IMR-90 (cell line): Measurements from ENCODE around the gene LRRC47. TPM values are rescaled to one million over a fixed set of nuclear protein-coding genes. Genes with fewer than 3 reads are reported as not detected.

Experiments
- ATAC-seq: fragments of 200-7000 bp; cut with Tn5 transposase; 2 replicates; pipeline ENCODE4 v1.9.1; 2020; ENCODE audit warnings: low read depth, mild to moderate bottlenecking, moderate library complexity
- BruUV-seq: library from RNA; stranded (reverse); fragments of 400-500 nt; replicated peaks from 2 replicates; lab custom pipeline; 2021; lab: Mats Ljungman, UMichigan
- CTCF ChIA-PET: fragments of 300-600 bp; formaldehyde crosslinking; extraction: SDS; loops from one replicate; lab custom pipeline; 2021; ENCODE audit warnings: antibody characterized with exemption; lab: Yijun Ruan, JAX
- POLR2A ChIA-PET: fragments of 300-600 bp; sonication (Branson Sonifier 250); formaldehyde crosslinking; loops from one replicate; lab custom pipeline; 2022; ENCODE audit warnings: antibody characterized with exemption; ENCODE audit not compliant: unreplicated experiment; lab: Charles Lee
- DNase-seq: peaks from one replicate; pipeline ENCODE4 v3.0.0; 2013
- H2AFZ ChIP-seq: replicated peaks from 2 replicates; pipeline ENCODE3; 2013; ENCODE audit warnings: low read length, mild to moderate bottlenecking; ENCODE audit not compliant: poor library complexity
- H2AK5ac ChIP-seq: 2 replicates; pipeline ENCODE4 v1.6.1; 2013; ENCODE audit warnings: low read depth, low read length, inconsistent platforms
- H2AK9ac ChIP-seq: replicated peaks from 2 replicates; pipeline ENCODE3; 2013; ENCODE audit warnings: mild to moderate bottlenecking, low read depth, low read length, moderate library complexity; ENCODE audit not compliant: poor library complexity
- H2BK120ac ChIP-seq: 2 replicates; pipeline ENCODE4 v1.6.1; 2013; ENCODE audit warnings: low read depth, low read length, inconsistent platforms
- H2BK15ac ChIP-seq: 3 replicates; pipeline ENCODE4 v1.6.1; 2013; ENCODE audit warnings: low read depth, low read length, inconsistent platforms
- H2BK20ac ChIP-seq: 2 replicates; pipeline ENCODE4 v1.6.1; 2013; ENCODE audit warnings: low read depth, mild to moderate bottlenecking, inconsistent platforms, low read length, moderate library complexity
- H2BK5ac ChIP-seq: 2 replicates; pipeline ENCODE4 v1.6.1; 2013; ENCODE audit warnings: mild to moderate bottlenecking, low read depth, low read length, inconsistent platforms; ENCODE audit not compliant: poor library complexity, severe bottlenecking
- H3K14ac ChIP-seq: replicated peaks from 2 replicates; pipeline ENCODE4 v1.6.1; 2013; ENCODE audit warnings: low read depth, low read length, inconsistent platforms
- H3K18ac ChIP-seq: 2 replicates; pipeline ENCODE4 v1.6.1; 2013; ENCODE audit warnings: low read depth, low read length, control low read depth
- H3K23ac ChIP-seq: 2 replicates; pipeline ENCODE4 v1.6.1; 2013; ENCODE audit warnings: low read depth, low read length, inconsistent platforms
- H3K27ac ChIP-seq: 2 replicates; pipeline ENCODE4 v1.5.1; 2013; ENCODE audit warnings: mild to moderate bottlenecking, control low read depth, low read length; ENCODE audit not compliant: insufficient read depth
- H3K27me3 ChIP-seq: 2 replicates; pipeline ENCODE4 v1.6.1; 2013; ENCODE audit warnings: low read length; ENCODE audit not compliant: control insufficient read depth, insufficient read depth
- H3K36me3 ChIP-seq: 2 replicates; pipeline ENCODE4 v1.6.1; 2013; ENCODE audit warnings: low read length, mixed read lengths; ENCODE audit not compliant: control insufficient read depth, insufficient read depth
- H3K4ac ChIP-seq: 2 replicates; pipeline ENCODE4 v1.6.1; 2013; ENCODE audit warnings: low read depth, low read length, inconsistent platforms
- H3K4me1 ChIP-seq: 2 replicates; pipeline ENCODE4 v1.6.1; 2013; ENCODE audit warnings: low read length, mixed read lengths; ENCODE audit not compliant: control insufficient read depth, insufficient read depth
- H3K4me2 ChIP-seq: 2 replicates; pipeline ENCODE4 v1.6.1; 2013; ENCODE audit warnings: low read depth, mild to moderate bottlenecking, control low read depth, low read length, moderate library complexity
- H3K4me3 ChIP-seq: 2 replicates; pipeline ENCODE4 v1.5.1; 2013; ENCODE audit warnings: low read depth, mild to moderate bottlenecking, control low read depth, low read length, moderate library complexity; ENCODE audit not compliant: insufficient read depth
- H3K56ac ChIP-seq: 2 replicates; pipeline ENCODE4 v1.6.1; 2013; ENCODE audit warnings: low read length, inconsistent platforms; ENCODE audit not compliant: insufficient read depth; ENCODE audit errors: extremely low read depth
- H3K79me1 ChIP-seq, 2 experiments: 2 replicates each; pipeline ENCODE4 v1.6.1; 2013; ENCODE audit warnings: low read length in 2 of 2, inconsistent platforms in 1 of 2, low read depth in 1 of 2
- H3K9ac ChIP-seq: 2 replicates; pipeline ENCODE4 v1.6.1; 2013; ENCODE audit warnings: low read depth, low read length, control low read depth
- H3K9me1 ChIP-seq: 2 replicates; pipeline ENCODE4 v1.6.1; 2013; ENCODE audit warnings: low read length, inconsistent platforms; ENCODE audit not compliant: insufficient read depth
- H3K9me3 ChIP-seq: 2 replicates; pipeline ENCODE4 v1.6.1; 2013; ENCODE audit warnings: low read length; ENCODE audit not compliant: control insufficient read depth, insufficient read depth
- H4K20me1 ChIP-seq: 2 replicates; pipeline ENCODE4 v1.6.1; 2013; ENCODE audit warnings: low read length, inconsistent platforms; ENCODE audit not compliant: insufficient read depth
- H4K5ac ChIP-seq: 2 replicates; pipeline ENCODE4 v1.6.1; 2013; ENCODE audit warnings: mild to moderate bottlenecking, low read depth, low read length, control low read depth
- H4K8ac ChIP-seq, 2 experiments: 2 replicates each; pipeline ENCODE4 v1.6.1; 2013; ENCODE audit warnings: low read depth in 2 of 2, low read length in 2 of 2, control low read depth in 1 of 2, inconsistent platforms in 1 of 2
- H4K91ac ChIP-seq: 2 replicates; pipeline ENCODE4 v1.6.1; 2013; ENCODE audit warnings: low read depth, low read length, inconsistent platforms; ENCODE audit not compliant: insufficient read depth
- MXI1 ChIP-seq: IDR thresholded peaks from 2 replicates; pipeline ENCODE4 v1.6.1; 2012; ENCODE audit warnings: low read depth, mild to moderate bottlenecking, low read length, moderate library complexity, borderline replicate concordance
- NFE2L2 ChIP-seq: fragments of 150-350 bp; IDR thresholded peaks from 2 replicates; pipeline ENCODE4 v1.6.1; 2016; ENCODE audit warnings: low read depth, mild to moderate bottlenecking, low read length
- POLR2A ChIP-seq: IDR thresholded peaks from 2 replicates; pipeline ENCODE4 v1.6.1; 2012; ENCODE audit warnings: mild to moderate bottlenecking, low read depth, low read length
- RAD21 ChIP-seq: IDR thresholded peaks from 2 replicates; pipeline ENCODE4 v1.6.1; 2012; ENCODE audit warnings: low read length, improper control_type of control experiment
- SMC3 ChIP-seq: fragments of 150-350 bp; IDR thresholded peaks from 2 replicates; pipeline ENCODE4 v1.6.1; 2016; ENCODE audit warnings: low read depth, mild to moderate bottlenecking, antibody characterized with exemption, low read length, moderate library complexity
- WGBS, 2 experiments: methylation state at CpG; one replicate each; pipeline versions ENCODE4 v1.1.5 to v1.1.7; 2013; ENCODE audit warnings: missing lambda C conversion rate in 2 of 2; ENCODE audit not compliant: insufficient read length in 1 of 2; ENCODE audit errors: extremely low coverage in 2 of 2; 5-methylcytosine and 5-hydroxymethylcytosine counted together
- dilution Hi-C: fragments of 300-500 bp; cut with HindIII; formaldehyde crosslinking; loops from one replicate; pipeline ENCODE4 v1.14.3; 2018; ENCODE audit warnings: low sequenced_read_pairs; ENCODE audit not compliant: unreplicated experiment
- in situ Hi-C: fragments of 300-500 bp; cut with MboI; formaldehyde crosslinking; loops from 3 replicates; pipeline ENCODE4 v1.14.3; 2019; ENCODE audit warnings: low sequenced_read_pairs, inconsistent platforms, mixed read lengths
- intact Hi-C: fragments of 100-400 bp; cut with micrococcal nuclease; formaldehyde crosslinking; loops from 2 replicates; pipeline ENCODE4 v1.10.0; 2022
- microRNA-seq, 2 experiments: library from miRNA; stranded (forward) in 1 of 2; unstranded in 1 of 2; fragments of 10-50 nt in 1 of 2; fragments of <30 nt in 1 of 2; gene quantifications in 1 of 2; microRNA quantifications in 1 of 2; one replicate each; pipeline versions ENCODE3 to v1.1.0; 2013 to 2020; ENCODE audit not compliant: insufficient read depth in 1 of 2, insufficient read length in 1 of 2, unreplicated experiment in 1 of 2
- polyA plus RNA-seq, 3 experiments: library from polyadenylated mRNA; depleted of rRNA; stranded (reverse); fragments of >200 nt; gene quantifications; 2 replicates each; pipeline ENCODE4 v1.2.3, GENCODE V29; 2012; ENCODE audit warnings: low replicate concordance in 1 of 3
- small RNA-seq, 5 experiments: library from RNA; depleted of rRNA; stranded (forward); fragments of <200 nt; gene quantifications; one replicate each; pipeline ENCODE3, GENCODE V24; 2012
- total RNA-seq: library from RNA; depleted of rRNA; stranded (reverse); fragments of >200 nt; gene quantifications from 2 replicates; pipeline ENCODE4 v1.2.3, GENCODE V29; 2012; rRNA removed
- TF ChIP-seq, protein P1 (sequence below): fragments of 150-350 bp; IDR thresholded peaks from 2 replicates; pipeline ENCODE4 v1.6.1; 2017; ENCODE audit warnings: mild to moderate bottlenecking, antibody characterized with exemption, low read length, low read depth

Gene LRRC47
- total and polyA plus RNA-seq, 2 of the 4 experiments (the other 2 are of a cell fraction), result 15.2 to 19.7 TPM

DNA sequence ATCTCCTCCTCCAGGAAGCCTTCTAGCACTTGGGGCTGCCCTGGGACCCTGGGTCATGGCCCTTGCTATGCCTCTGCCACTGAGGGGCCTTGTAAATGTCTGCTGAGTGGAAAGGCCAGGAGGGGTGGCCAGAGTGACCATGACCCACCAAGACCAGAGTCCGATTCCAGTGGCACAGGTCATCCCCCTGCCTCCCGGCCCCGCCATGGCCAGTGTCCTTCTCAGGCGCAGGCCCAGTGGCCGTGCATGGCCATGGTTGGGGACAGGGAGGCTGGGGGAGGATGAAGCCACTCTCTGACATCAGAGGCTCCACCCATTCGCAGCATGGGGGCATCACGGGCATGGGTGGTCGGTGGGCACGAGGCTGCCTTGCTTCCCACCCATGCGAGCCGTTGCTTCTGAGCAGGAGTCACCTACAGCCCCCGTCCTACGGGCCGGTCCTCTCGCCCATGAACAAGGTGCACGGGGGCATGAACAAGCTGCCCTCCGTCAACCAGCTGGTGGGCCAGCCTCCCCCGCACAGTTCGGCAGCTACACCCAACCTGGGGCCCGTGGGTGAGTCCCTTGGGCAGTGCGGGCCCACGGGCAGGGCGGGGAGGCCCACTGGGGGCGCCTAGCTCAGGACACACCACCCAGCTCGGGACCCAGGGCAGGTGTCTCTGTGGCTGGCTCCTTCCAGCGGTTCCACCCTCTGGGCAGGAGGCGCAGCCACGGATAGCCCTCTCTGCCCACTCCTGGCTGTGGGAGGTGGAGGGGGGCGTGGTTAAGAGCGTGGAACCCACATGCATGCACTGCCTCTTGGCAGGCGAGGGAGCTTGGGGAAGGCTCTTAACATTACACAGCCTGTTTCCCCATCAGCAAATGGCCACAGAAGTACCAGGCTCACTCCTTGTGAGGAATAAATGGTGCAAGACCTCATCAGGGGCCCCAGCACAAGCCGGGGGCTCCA, 66.4 kb downstream of the LRRC47 start:
- H3K23ac ChIP-seq, result no peak overlapping the region
- H3K79me1 ChIP-seq, result no peaks in the 10 kb centered on the region
- no peak overlapping the region for H3K56ac ChIP-seq
- no TSS peak for BruUV-seq
- TF ChIP-seq, protein P1, sequence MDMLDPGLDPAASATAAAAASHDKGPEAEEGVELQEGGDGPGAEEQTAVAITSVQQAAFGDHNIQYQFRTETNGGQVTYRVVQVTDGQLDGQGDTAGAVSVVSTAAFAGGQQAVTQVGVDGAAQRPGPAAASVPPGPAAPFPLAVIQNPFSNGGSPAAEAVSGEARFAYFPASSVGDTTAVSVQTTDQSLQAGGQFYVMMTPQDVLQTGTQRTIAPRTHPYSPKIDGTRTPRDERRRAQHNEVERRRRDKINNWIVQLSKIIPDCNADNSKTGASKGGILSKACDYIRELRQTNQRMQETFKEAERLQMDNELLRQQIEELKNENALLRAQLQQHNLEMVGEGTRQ, result no peak
- TF ChIP-seq SMC3 (no peak), RAD21 (no peak), NFE2L2 (no peak), MXI1 (no peak), POLR2A (no peak)
- H4K5ac ChIP-seq, result no peak overlapping the region
- no peak overlapping the region for H2AK9ac ChIP-seq
- WGBS, 2 experiments, result 82% methylated on average over 7 of the region's 32 CpGs; no CpG with 5 or more reads in 1 of the 2 experiments
- H4K8ac ChIP-seq, result no peak overlapping the region
- H4K20me1 ChIP-seq, result no peaks in the 10 kb centered on the region
- DNase-seq (no peak), ATAC-seq (no peak)
- in situ Hi-C loops (no loop called here), intact Hi-C loops (loop anchor here (10.0 kb wide), 2 partner anchors 165 to 235 kb away; no protein-coding TSS in a partner anchor), dilution Hi-C loops (no loop called here)
- H3K9me1 ChIP-seq, result no peaks in the 10 kb centered on the region
- no peak overlapping the region for H2BK20ac ChIP-seq
- POLR2A ChIA-PET, result no interaction called here
- H3K4me1 ChIP-seq, result no peaks in the 10 kb centered on the region
- H2BK5ac ChIP-seq, result no peak overlapping the region
- H3K27me3 ChIP-seq, result no peaks in the 10 kb centered on the region; the same call in 1 of the 2 replicates
- no peak overlapping the region for H3K14ac ChIP-seq
- no peaks in the 10 kb centered on the region for H3K9me3 ChIP-seq
- no peak overlapping the region for H3K4me3 ChIP-seq
- H4K91ac ChIP-seq, result no peak overlapping the region
- H3K27ac ChIP-seq, result no peak overlapping the region
- H2AFZ ChIP-seq, result no peak overlapping the region
- H3K9ac ChIP-seq, result no peak overlapping the region
- no peaks in the 10 kb centered on the region for H3K36me3 ChIP-seq
- no peak overlapping the region for H3K4ac ChIP-seq
- H2BK15ac ChIP-seq, result no peak overlapping the region
- H2AK5ac ChIP-seq, result no peak overlapping the region
- H3K18ac ChIP-seq, result no peak overlapping the region
- no peak overlapping the region for H2BK120ac ChIP-seq
- H3K4me2 ChIP-seq, result no peak overlapping the region
- CTCF ChIA-PET, result no interaction called here

Small RNA genes lying within 50 kb of the gene (microRNA-seq; reads per million reads assigned to microRNA genes)
- gene RF02197 (ENCODE audit: insufficient read depth, insufficient read length), result not detected
- gene RN7SL574P (ENCODE audit: insufficient read depth, insufficient read length), result not detected

Small RNA genes lying within 50 kb of the gene (small RNA-seq; reads per million reads assigned to genes)
- gene RF02197 (0 reads per million in 5 experiments), gene RN7SL574P (0 reads per million in 5 experiments)

Other genes starting within 250 kb of the LRRC47 start
- gene MEGF6, start 185.0 kb downstream of the LRRC47 start, total RNA-seq, result 0.56 and 0.72 TPM in 2 replicates
- 4.1 and 5.4 TPM in 2 replicates for gene MEGF6, start 185.0 kb downstream of the LRRC47 start, polyA plus RNA-seq (2012; rRNA removed)
- gene TPRG1L, start 171.5 kb downstream of the LRRC47 start, total RNA-seq, result 25.3 and 25.6 TPM in 2 replicates
- gene TPRG1L, start 171.5 kb downstream of the LRRC47 start, polyA plus RNA-seq (2012; rRNA removed), result 38.1 and 39.5 TPM in 2 replicates
- gene WRAP73, start 146.4 kb downstream of the LRRC47 start, total RNA-seq, result 9.2 and 10.8 TPM in 2 replicates
- gene WRAP73, start 146.4 kb downstream of the LRRC47 start, polyA plus RNA-seq (2012; rRNA removed), result 23.6 and 24.4 TPM in 2 replicates
- not detected in 2 replicates for gene TP73, start 144.0 kb downstream of the LRRC47 start, total RNA-seq
- gene TP73, start 144.0 kb downstream of the LRRC47 start, polyA plus RNA-seq (2012; rRNA removed), result 0.10 TPM in 1 of 2 replicates, not detected in the other
- gene CCDC27, start 44.0 kb downstream of the LRRC47 start, total RNA-seq, result not detected in 2 replicates
- not detected in 2 replicates for gene CCDC27, start 44.0 kb downstream of the LRRC47 start, polyA plus RNA-seq (2012; rRNA removed)
- 0.90 and 1.9 TPM in 2 replicates for gene SMIM1, start 23.7 kb downstream of the LRRC47 start, total RNA-seq
- gene SMIM1, start 23.7 kb downstream of the LRRC47 start, polyA plus RNA-seq (2012; rRNA removed), result 3.4 and 7.6 TPM in 2 replicates
- gene CEP104, start 60.7 kb upstream of the LRRC47 start, total RNA-seq, result 14.3 and 20.0 TPM in 2 replicates
- 17.5 and 17.9 TPM in 2 replicates for gene CEP104, start 60.7 kb upstream of the LRRC47 start, polyA plus RNA-seq (2012; rRNA removed)
- 6.7 and 7.3 TPM in 2 replicates for gene DFFB, start 61.0 kb upstream of the LRRC47 start, total RNA-seq
- 6.5 and 8.2 TPM in 2 replicates for gene DFFB, start 61.0 kb upstream of the LRRC47 start, polyA plus RNA-seq (2012; rRNA removed)
- gene C1orf174, start 103.8 kb upstream of the LRRC47 start, total RNA-seq, result 45.7 and 49.7 TPM in 2 replicates
- 22.5 and 26.7 TPM in 2 replicates for gene C1orf174, start 103.8 kb upstream of the LRRC47 start, polyA plus RNA-seq (2012; rRNA removed)